ENCODE results near the gene MPHOSPH8. TPM values are rescaled to one million over a fixed set of nuclear protein-coding genes. Genes with fewer than 3 reads are reported as not detected.
A peak's percentile ranks its signal among the peaks of the same experiment; 100 is the strongest.

Gene MPHOSPH8
- total and polyA plus RNA-seq, 4 experiments from 2014 or later, result 5.6 to 136 (median 77.6) TPM

GRCh38 chr13:19605161-19605955, 28.1 kb upstream of the MPHOSPH8 start:
- no peak overlapping the region for H3K4me3 ChIP-seq (ENCODE audit: low read length in 2 of 2)
- H3K4me1 Mint-ChIP-seq, result peaks cover 0 to 8% (median 1%) of the 10 kb centered on the region in 4 donors
- no peaks in the 10 kb centered on the region for H3K36me3 ChIP-seq (ENCODE audit: insufficient read depth, low read length)
- peaks cover 0 to 5% of the 10 kb centered on the region in 2 donors for H3K9me3 ChIP-seq (ENCODE audit: control insufficient read depth in 1 of 2, low read length in 2 of 2)
- H3K4me1 ChIP-seq (ENCODE audit: insufficient read depth, low read length), result no peaks in the 10 kb centered on the region
- DNase-seq, result no peak
- H3K4me3 Mint-ChIP-seq, result peak overlapping the region in 1 of 8 donors; percentile 40
- peaks cover 0 to 16% (median 10%) of the 10 kb centered on the region in 8 donors for H3K9me3 Mint-ChIP-seq
- H3K36me3 Mint-ChIP-seq, result no peaks in the 10 kb centered on the region
- no peak overlapping the region for H3K27ac ChIP-seq (ENCODE audit: low read depth, low read length)
- ChIA-PET POLR2A (ENCODE audit: partially characterized antibody) (no interaction called here), CTCF (ENCODE audit: partially characterized antibody) (interaction anchor here (1.2 kb wide), 1 partner anchor 10 kb away, joined by 3 read pairs; no protein-coding TSS in a partner anchor)
- H3K27ac Mint-ChIP-seq, result no peak overlapping the region
- intact Hi-C loops (cut with micrococcal nuclease), result no loop called here
- H3K27me3 ChIP-seq (ENCODE audit: insufficient read depth, low read length), result no peaks in the 10 kb centered on the region
- H3K27me3 Mint-ChIP-seq, result peaks cover 6 to 31% of the 10 kb centered on the region in 2 donors

DNA sequence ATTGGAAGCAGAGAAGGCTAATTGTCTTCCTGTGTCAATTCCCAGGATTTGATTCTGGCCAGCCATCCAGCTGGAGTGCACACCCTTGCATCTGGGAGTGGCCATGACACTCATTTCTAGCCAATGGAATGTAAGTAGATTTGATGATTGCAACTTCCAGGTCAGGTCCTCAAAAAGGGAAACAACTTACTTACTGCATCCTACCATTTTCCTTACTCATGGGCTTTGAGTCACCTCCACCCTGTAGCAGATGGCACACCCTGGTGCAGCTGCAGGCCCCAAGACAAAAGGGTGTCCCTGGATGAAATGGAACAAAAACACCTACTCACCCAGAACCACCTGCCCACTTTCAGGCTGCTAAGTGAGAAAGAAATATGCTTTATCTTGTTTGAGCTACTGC, 27.3 kb upstream of the MPHOSPH8 start:
- H3K27me3 ChIP-seq (ENCODE audit: insufficient read depth, low read length), result no peaks in the 10 kb centered on the region
- H3K36me3 ChIP-seq (ENCODE audit: insufficient read depth, low read length), result no peaks in the 10 kb centered on the region
- Mint-ChIP-seq H3K4me3 (no peak overlapping the region), H3K4me1 (peaks cover 0 to 8% (median 1%) of the 10 kb centered on the region in 4 donors), H3K27me3 (peaks cover 6 to 26% of the 10 kb centered on the region in 2 donors), H3K36me3 (no peaks in the 10 kb centered on the region), H3K9me3 (peaks cover 0 to 16% (median 10%) of the 10 kb centered on the region in 8 donors), H3K27ac (no peak overlapping the region)
- no peak overlapping the region for H3K27ac ChIP-seq (ENCODE audit: low read depth, low read length)
- intact Hi-C loops (cut with micrococcal nuclease), result no loop called here
- ChIA-PET POLR2A (ENCODE audit: partially characterized antibody) (no interaction called here), CTCF (ENCODE audit: partially characterized antibody) (interaction anchor here (1.5 kb wide), 1 partner anchor 18 kb away, joined by 3 read pairs; no protein-coding TSS in a partner anchor)
- no peak overlapping the region for H3K4me3 ChIP-seq (ENCODE audit: low read length in 2 of 2)
- DNase-seq, result no peak
- no peaks in the 10 kb centered on the region for H3K4me1 ChIP-seq (ENCODE audit: insufficient read depth, low read length)
- peaks cover 0 to 5% of the 10 kb centered on the region in 2 donors for H3K9me3 ChIP-seq (ENCODE audit: control insufficient read depth in 1 of 2, low read length in 2 of 2)

DNA sequence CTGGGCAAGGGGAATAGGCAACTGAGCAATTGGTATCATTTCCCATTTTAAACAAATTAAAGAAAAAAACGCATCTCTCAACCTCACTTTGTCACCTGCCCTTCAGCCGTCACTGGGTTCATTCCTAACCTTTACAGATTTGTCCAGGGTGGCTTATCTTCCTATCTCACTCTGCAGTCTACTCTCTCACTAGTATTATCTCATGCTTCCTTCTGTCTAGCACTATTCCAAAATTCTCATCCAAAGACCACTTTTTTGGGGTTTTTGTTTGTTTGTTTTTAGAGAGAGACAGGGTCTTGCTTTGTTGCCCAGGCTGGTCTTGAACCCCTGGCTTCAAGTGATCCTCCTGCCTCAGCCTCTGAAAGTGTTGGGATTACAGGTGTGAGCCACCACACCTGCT, 26.7 kb upstream of the MPHOSPH8 start:
- Histone ChIP-seq H3K9me3 (ENCODE audit: control insufficient read depth in 1 of 2, low read length in 2 of 2) (peaks cover 0 to 5% of the 10 kb centered on the region in 2 donors), H3K4me3 (ENCODE audit: low read length in 2 of 2) (no peak overlapping the region), H3K27me3 (ENCODE audit: insufficient read depth, low read length) (no peaks in the 10 kb centered on the region), H3K4me1 (ENCODE audit: insufficient read depth, low read length) (no peaks in the 10 kb centered on the region), H3K27ac (ENCODE audit: low read depth, low read length) (no peak overlapping the region), H3K36me3 (ENCODE audit: insufficient read depth, low read length) (no peaks in the 10 kb centered on the region)
- peaks cover 6 to 24% of the 10 kb centered on the region in 2 donors for H3K27me3 Mint-ChIP-seq
- H3K27ac Mint-ChIP-seq, result no peak overlapping the region
- H3K9me3 Mint-ChIP-seq, result peaks cover 0 to 16% (median 10%) of the 10 kb centered on the region in 8 donors
- POLR2A ChIA-PET (ENCODE audit: partially characterized antibody), result no interaction called here
- intact Hi-C loops (cut with micrococcal nuclease), result no loop called here
- H3K36me3 Mint-ChIP-seq, result no peaks in the 10 kb centered on the region
- no peak for DNase-seq
- H3K4me1 Mint-ChIP-seq, result peaks cover 0 to 8% (median 1%) of the 10 kb centered on the region in 4 donors
- no peak overlapping the region for H3K4me3 Mint-ChIP-seq
- CTCF ChIA-PET (ENCODE audit: partially characterized antibody), result interaction anchor here (1.5 kb wide), 1 partner anchor 18 kb away, joined by 3 read pairs; no protein-coding TSS in a partner anchor

GRCh38 chr13:19607523-19608078, 25.9 kb upstream of the MPHOSPH8 start:
- Histone ChIP-seq H3K36me3 (ENCODE audit: insufficient read depth, low read length) (no peaks in the 10 kb centered on the region), H3K4me1 (ENCODE audit: insufficient read depth, low read length) (no peaks in the 10 kb centered on the region), H3K27ac (ENCODE audit: low read depth, low read length) (no peak overlapping the region), H3K27me3 (ENCODE audit: insufficient read depth, low read length) (no peaks in the 10 kb centered on the region), H3K9me3 (ENCODE audit: control insufficient read depth in 1 of 2, low read length in 2 of 2) (peaks cover 0 to 5% of the 10 kb centered on the region in 2 donors), H3K4me3 (ENCODE audit: low read length in 2 of 2) (no peak overlapping the region)
- intact Hi-C loops (cut with micrococcal nuclease), result no loop called here
- Mint-ChIP-seq H3K9me3 (peaks cover 0 to 16% (median 10%) of the 10 kb centered on the region in 8 donors), H3K36me3 (no peaks in the 10 kb centered on the region), H3K27me3 (peaks cover 5 to 24% of the 10 kb centered on the region in 2 donors), H3K27ac (no peak overlapping the region), H3K4me1 (peaks cover 0 to 6% (median 1%) of the 10 kb centered on the region in 4 donors), H3K4me3 (no peak overlapping the region)
- ChIA-PET POLR2A (ENCODE audit: partially characterized antibody) (no interaction called here), CTCF (ENCODE audit: partially characterized antibody) (interaction anchor here (1.5 kb wide), 1 partner anchor 19 kb away, joined by 3 read pairs; no protein-coding TSS in a partner anchor)
- no peak for DNase-seq

DNA sequence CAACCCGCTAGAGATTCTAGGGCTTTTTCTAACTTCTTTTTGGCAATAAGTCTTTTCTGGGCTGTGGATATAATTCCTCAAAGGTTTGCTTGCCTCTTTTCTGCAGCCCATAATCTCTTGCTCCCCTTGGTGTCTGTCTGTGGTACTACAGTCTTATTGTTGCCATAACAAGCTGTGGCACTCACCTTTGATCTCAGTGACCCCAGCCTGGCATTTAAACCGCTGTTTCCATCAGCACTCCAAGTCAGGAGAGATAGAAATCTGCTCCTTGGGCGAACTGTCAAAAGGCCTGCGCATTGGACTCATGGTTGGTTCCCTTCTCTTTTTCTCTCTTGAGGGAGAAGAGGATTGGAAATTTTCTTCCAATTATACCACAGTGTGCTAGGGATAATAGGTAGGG, 14.5 kb upstream of the MPHOSPH8 start:
- Mint-ChIP-seq H3K4me1 (no peaks in the 10 kb centered on the region), H3K9me3 (peaks cover 0 to 20% (median 10%) of the 10 kb centered on the region in 8 donors), H3K36me3 (peaks cover 0 to 13% of the 10 kb centered on the region in 2 donors), H3K27me3 (peaks cover 10 to 24% of the 10 kb centered on the region in 2 donors), H3K4me3 (no peak overlapping the region), H3K27ac (no peak overlapping the region)
- intact Hi-C loops (cut with micrococcal nuclease), result no loop called here
- peak in 2 of 5 donors; percentile 7 to 17 for DNase-seq
- Histone ChIP-seq H3K9me3 (ENCODE audit: control insufficient read depth in 1 of 2, low read length in 2 of 2) (no peaks in the 10 kb centered on the region), H3K36me3 (ENCODE audit: insufficient read depth, low read length) (no peaks in the 10 kb centered on the region), H3K4me1 (ENCODE audit: insufficient read depth, low read length) (no peaks in the 10 kb centered on the region), H3K27ac (ENCODE audit: low read depth, low read length) (no peak overlapping the region), H3K27me3 (ENCODE audit: insufficient read depth, low read length) (no peaks in the 10 kb centered on the region), H3K4me3 (ENCODE audit: low read length in 2 of 2) (no peak overlapping the region)
- ChIA-PET CTCF (ENCODE audit: partially characterized antibody) (interaction anchor here (1.1 to 1.9 kb wide), 4 partner anchors 17 to 272 kb away, joined by 4 to 5 read pairs (median 4); no protein-coding TSS in a partner anchor), POLR2A (ENCODE audit: partially characterized antibody) (no interaction called here)

GRCh38 chr13:19622193-19622592, 11.3 kb upstream of the MPHOSPH8 start:
- no peak for DNase-seq
- H3K27ac Mint-ChIP-seq, result peak overlapping the region in 1 of 7 donors; percentile 52
- Histone ChIP-seq H3K4me1 (ENCODE audit: insufficient read depth, low read length) (no peaks in the 10 kb centered on the region), H3K9me3 (ENCODE audit: control insufficient read depth in 1 of 2, low read length in 2 of 2) (no peaks in the 10 kb centered on the region), H3K4me3 (ENCODE audit: low read length in 2 of 2) (no peak overlapping the region), H3K27ac (ENCODE audit: low read depth, low read length) (no peak overlapping the region), H3K36me3 (ENCODE audit: insufficient read depth, low read length) (no peaks in the 10 kb centered on the region), H3K27me3 (ENCODE audit: insufficient read depth, low read length) (no peaks in the 10 kb centered on the region)
- H3K9me3 Mint-ChIP-seq, result peaks cover 0 to 16% (median 10%) of the 10 kb centered on the region in 8 donors
- H3K4me3 Mint-ChIP-seq, result no peak overlapping the region
- H3K4me1 Mint-ChIP-seq, result no peaks in the 10 kb centered on the region
- ChIA-PET POLR2A (ENCODE audit: partially characterized antibody) (no interaction called here), CTCF (ENCODE audit: partially characterized antibody) (no interaction called here)
- intact Hi-C loops (cut with micrococcal nuclease), result no loop called here
- peaks cover 0 to 13% of the 10 kb centered on the region in 2 donors for H3K36me3 Mint-ChIP-seq
- H3K27me3 Mint-ChIP-seq, result peaks cover 7 to 34% of the 10 kb centered on the region in 2 donors

DNA sequence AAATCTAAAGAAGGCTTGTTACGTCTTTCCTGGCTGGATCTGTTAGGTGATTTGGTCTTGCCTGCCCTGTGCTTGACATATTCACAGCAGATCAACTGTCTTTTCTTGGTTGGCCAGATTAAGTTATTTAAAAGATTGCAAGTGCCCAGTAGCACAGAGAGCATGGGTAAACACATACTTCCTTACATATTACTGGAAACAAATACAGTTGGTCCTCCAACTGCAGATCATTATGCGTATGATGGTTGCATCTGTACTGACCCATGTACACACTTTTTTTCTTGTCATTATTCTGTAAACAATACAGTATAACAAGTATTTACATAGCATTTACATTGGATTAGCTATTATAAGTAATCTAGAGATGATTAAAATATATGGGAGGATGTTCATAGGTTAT, 9.2 kb upstream of the MPHOSPH8 start:
- POLR2A ChIA-PET (ENCODE audit: partially characterized antibody), result no interaction called here
- Mint-ChIP-seq H3K4me1 (no peaks in the 10 kb centered on the region), H3K27ac (no peak overlapping the region), H3K27me3 (peaks cover 8 to 25% of the 10 kb centered on the region in 2 donors), H3K9me3 (peaks cover 0 to 5% (median 0%) of the 10 kb centered on the region in 8 donors), H3K4me3 (no peak overlapping the region), H3K36me3 (peaks cover 0 to 4% of the 10 kb centered on the region in 2 donors)
- H3K27ac ChIP-seq (ENCODE audit: low read depth, low read length), result no peak overlapping the region
- H3K4me3 ChIP-seq (ENCODE audit: low read length in 2 of 2), result no peak overlapping the region
- DNase-seq, result no peak
- H3K9me3 ChIP-seq (ENCODE audit: control insufficient read depth in 1 of 2, low read length in 2 of 2), result no peaks in the 10 kb centered on the region
- CTCF ChIA-PET (ENCODE audit: partially characterized antibody), result no interaction called here
- no peaks in the 10 kb centered on the region for H3K4me1 ChIP-seq (ENCODE audit: insufficient read depth, low read length)
- H3K27me3 ChIP-seq (ENCODE audit: insufficient read depth, low read length), result no peaks in the 10 kb centered on the region
- H3K36me3 ChIP-seq (ENCODE audit: insufficient read depth, low read length), result no peaks in the 10 kb centered on the region
- intact Hi-C loops (cut with micrococcal nuclease), result no loop called here
